HG03066 (cell line): Measurements from ENCODE around the gene SORD.
"Not testable (repeated sequence)": the region's sequence is repeated elsewhere in the genome, so short reads cannot be mapped to it uniquely, and the experiment has no call there.

Source experiments
- ATAC-seq: cut with Tn5 transposase; IDR thresholded peaks from one replicate; pipeline ENCODE4 v1.9.1; 2021; ENCODE audit warnings: low read depth; ENCODE audit not compliant: unreplicated experiment

The SORD gene

GRCh38 chr15:45022871-45023658, at the start of gene SORD:
Gene SORD, plus strand, starts transcription at chr15:45023195. Its CDS starts 89 bp downstream, at chr15:45023284.
- ATAC-seq: peak; percentile 96

GRCh38 chr15:44976183-44976582, 46.8 kb upstream of the SORD start:
- not testable (repeated sequence) for ATAC-seq

- not testable (repeated sequence) for ATAC-seq
These were observed 45.2 kb upstream of the SORD start for GRCh38 chr15:44977781-44978180.

GRCh38 chr15:44979617-44980339, 43.2 kb upstream of the SORD start:
- ATAC-seq: not testable (repeated sequence)

GRCh38 chr15:44984144-44984543, 38.9 kb upstream of the SORD start:
- not testable (repeated sequence) for ATAC-seq

- ATAC-seq: not testable (repeated sequence)
These were observed 36.5 kb upstream of the SORD start for GRCh38 chr15:44986346-44987055.

- ATAC-seq: not testable (repeated sequence)
These were observed 35.3 kb upstream of the SORD start for GRCh38 chr15:44987711-44988110.

GRCh38 chr15:44988184-44988869, 34.7 kb upstream of the SORD start:
- ATAC-seq: not testable (repeated sequence)

- not testable (repeated sequence) for ATAC-seq
These were observed 34.1 kb upstream of the SORD start for GRCh38 chr15:44988870-44989219.

- ATAC-seq: not testable (repeated sequence)
These were observed 25.4 kb upstream of the SORD start for GRCh38 chr15:44997632-44998031.

- ATAC-seq: no peak
These were observed 23.9 kb upstream of the SORD start for GRCh38 chr15:44999105-44999504.

GRCh38 chr15:45001180-45001579, 21.8 kb upstream of the SORD start:
- ATAC-seq: not testable (repeated sequence)

- ATAC-seq: not testable (repeated sequence)
These were observed 19.1 kb upstream of the SORD start for GRCh38 chr15:45003731-45004410.

- ATAC-seq: not testable (repeated sequence)
These were observed 18.3 kb upstream of the SORD start for GRCh38 chr15:45004590-45005175.

- ATAC-seq: no peak
These were observed 13.9 kb upstream of the SORD start for GRCh38 chr15:45009046-45009445.

- not testable (repeated sequence) for ATAC-seq
These were observed 7.9 kb upstream of the SORD start for GRCh38 chr15:45015114-45015513.

- ATAC-seq: not testable (repeated sequence)
These were observed 2.6 kb upstream of the SORD start for GRCh38 chr15:45020222-45020900.

- ATAC-seq: not testable (repeated sequence)
These were observed 2.1 kb upstream of the SORD start for GRCh38 chr15:45020901-45021259.

GRCh38 chr15:45021348-45021747, 1.6 kb upstream of the SORD start:
- no peak for ATAC-seq
